PC-9 (cell line): ENCODE measurements around the gene SPDYA.

Source experiments
- CTCF ChIP-seq: fragments of 200-600 bp; sonication (generic); conservative IDR thresholded peaks from 2 replicates; pipeline ENCODE4 v1.6.1; 2017; ENCODE audit warnings: mixed run types, antibody characterized with exemption, mild to moderate bottlenecking, moderate library complexity
- EZH2 ChIP-seq: fragments of 200-600 bp; sonication (generic); IDR thresholded peaks from 2 replicates; pipeline ENCODE4 v1.8.0; 2017; ENCODE audit warnings: antibody characterized with exemption, low read depth

GRCh38 chr2:28895189-28895893 lies 84.7 kb downstream of the SPDYA start:
- TF ChIP-seq CTCF: no peak
- no peak for TF ChIP-seq EZH2
